Trophoblast cell (in vitro differentiated cells and primary cell): ENCODE measurements around the gene COL4A1.

ENCODE experiments used
- DNase-seq, 2 donors: peaks; one replicate each; pipeline ENCODE4 v3.0.0-alpha.2; 2016
- H2AFZ ChIP-seq: 2 replicates; pipeline ENCODE4 v1.6.1; 2013; ENCODE audit warnings: low read length, moderate library complexity, mild to moderate bottlenecking; ENCODE audit not compliant: insufficient read depth, poor library complexity
- H2AK5ac ChIP-seq: 2 replicates; pipeline ENCODE4 v1.6.1; 2013; ENCODE audit warnings: mild to moderate bottlenecking, low read length
- H2BK120ac ChIP-seq: 2 replicates; pipeline ENCODE4 v1.6.1; 2013; ENCODE audit warnings: low read length, mild to moderate bottlenecking, moderate library complexity; ENCODE audit not compliant: insufficient read depth, poor library complexity
- H2BK12ac ChIP-seq: 2 replicates; pipeline ENCODE4 v1.6.1; 2013; ENCODE audit warnings: mild to moderate bottlenecking, low read length, moderate library complexity
- H2BK5ac ChIP-seq: 2 replicates; pipeline ENCODE4 v1.6.1; 2013; ENCODE audit warnings: low read length, low read depth, moderate library complexity, mild to moderate bottlenecking; ENCODE audit not compliant: poor library complexity
- H3K14ac ChIP-seq: 2 replicates; pipeline ENCODE4 v1.6.1; 2013; ENCODE audit warnings: mild to moderate bottlenecking, low read length
- H3K18ac ChIP-seq: 2 replicates; pipeline ENCODE4 v1.6.1; 2013; ENCODE audit warnings: mild to moderate bottlenecking, low read length
- H3K23ac ChIP-seq: 2 replicates; pipeline ENCODE4 v1.6.1; 2013; ENCODE audit warnings: low read length
- H3K27ac ChIP-seq: 2 replicates; pipeline ENCODE4 v1.5.1; 2013; ENCODE audit warnings: low read depth, mild to moderate bottlenecking, inconsistent platforms, low read length, moderate library complexity
- H3K27me3 ChIP-seq: 2 replicates; pipeline ENCODE4 v1.6.1; 2013; ENCODE audit warnings: inconsistent platforms, mild to moderate bottlenecking, low read length, moderate library complexity; ENCODE audit not compliant: insufficient read depth
- H3K36me3 ChIP-seq, 2 experiments: 1 replicate in 1 of 2; 2 replicates in 1 of 2; pipeline ENCODE4 v1.6.1; 2013; ENCODE audit warnings: low read length in 2 of 2, mild to moderate bottlenecking in 2 of 2, moderate library complexity in 1 of 2; ENCODE audit not compliant: insufficient read depth in 2 of 2, control insufficient read depth in 1 of 2
- H3K4ac ChIP-seq: 2 replicates; pipeline ENCODE4 v1.6.1; 2013; ENCODE audit warnings: low read depth, mild to moderate bottlenecking, low read length, moderate library complexity
- H3K4me1 ChIP-seq, 2 experiments: 1 replicate in 1 of 2; 2 replicates in 1 of 2; pipeline ENCODE4 v1.6.1; 2013; ENCODE audit warnings: low read length in 2 of 2, mild to moderate bottlenecking in 2 of 2, moderate library complexity in 1 of 2; ENCODE audit not compliant: insufficient read depth in 2 of 2, control insufficient read depth in 1 of 2
- H3K4me2 ChIP-seq: 2 replicates; pipeline ENCODE4 v1.6.1; 2013; ENCODE audit warnings: inconsistent platforms, mild to moderate bottlenecking, low read length, moderate library complexity
- H3K4me3 ChIP-seq: 2 replicates; pipeline ENCODE4 v1.5.1; 2013; ENCODE audit warnings: mild to moderate bottlenecking, low read depth, low read length, inconsistent platforms
- H3K79me1 ChIP-seq: one replicate; pipeline ENCODE4 v1.6.1; 2013; ENCODE audit warnings: low read length
- H3K79me2 ChIP-seq: 2 replicates; pipeline ENCODE4 v1.6.1; 2013; ENCODE audit warnings: low read length, mild to moderate bottlenecking; ENCODE audit not compliant: control insufficient read depth, insufficient read depth, poor library complexity
- H3K9ac ChIP-seq: 2 replicates; pipeline ENCODE4 v1.6.1; 2013; ENCODE audit warnings: mild to moderate bottlenecking, low read length
- H3K9me3 ChIP-seq: 2 replicates; pipeline ENCODE4 v1.6.1; 2013; ENCODE audit warnings: low read depth, mild to moderate bottlenecking, control low read depth, inconsistent platforms, low read length; ENCODE audit not compliant: insufficient read depth
- H4K12ac ChIP-seq: 2 replicates; pipeline ENCODE4 v1.6.1; 2013; ENCODE audit warnings: low read depth, mild to moderate bottlenecking, low read length, moderate library complexity
- H4K8ac ChIP-seq: 2 replicates; pipeline ENCODE4 v1.6.1; 2013; ENCODE audit warnings: low read depth, mild to moderate bottlenecking, low read length, moderate library complexity
- H4K91ac ChIP-seq: one replicate; pipeline ENCODE4 v1.6.1; 2013; ENCODE audit warnings: low read depth, mild to moderate bottlenecking, low read length, moderate library complexity
- WGBS: extraction: QIAGEN DNeasy Blood & Tissue Kit; methylation state at CpG from one replicate; pipeline ENCODE4 v1.1.7; 2013; ENCODE audit warnings: missing lambda C conversion rate; ENCODE audit not compliant: insufficient read length, insufficient coverage; ENCODE audit errors: extremely low coverage; 5-methylcytosine and 5-hydroxymethylcytosine counted together

The COL4A1 gene

DNA sequence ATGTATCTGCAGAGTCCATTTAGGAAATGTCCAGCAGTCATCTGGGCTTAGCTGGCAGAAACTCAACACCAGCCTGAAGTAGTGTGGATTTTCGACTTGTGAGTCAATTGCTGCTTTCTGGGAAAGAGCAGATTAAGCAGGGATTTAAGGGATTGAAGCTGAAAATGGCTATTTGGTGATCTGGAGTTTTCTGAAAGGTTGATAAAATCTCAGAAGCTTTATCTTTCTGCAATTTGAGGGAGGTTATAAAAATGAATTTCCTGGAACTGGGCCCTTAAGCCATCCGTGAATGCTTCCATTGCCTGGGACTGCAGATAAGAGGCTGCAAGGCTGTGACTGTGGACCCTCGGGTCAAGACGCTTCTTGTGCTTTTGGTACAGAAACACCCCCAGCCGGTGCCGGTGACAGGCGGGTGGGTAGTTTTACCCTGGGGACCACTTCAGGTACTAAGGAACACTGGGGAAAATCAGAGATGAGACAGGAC, 61.5 kb downstream of the COL4A1 start:
- peaks cover 11% of the 10 kb centered on the region for H3K79me1 ChIP-seq
- no CpG with 5 or more reads among the region's 7 CpGs for WGBS
- peaks cover 1% of the 10 kb centered on the region for H3K79me2 ChIP-seq
- H3K36me3 ChIP-seq = peaks cover 26 to 30% of the 10 kb centered on the region in 2 experiments
- H3K4me3 ChIP-seq = no peak overlapping the region
- no peak for DNase-seq
- peaks cover 12 to 17% of the 10 kb centered on the region in 2 experiments for H3K4me1 ChIP-seq
- H2BK5ac ChIP-seq = no peak overlapping the region
- H2AFZ ChIP-seq = no peak overlapping the region
- H3K9ac ChIP-seq = no peak overlapping the region
- no peak overlapping the region for H4K8ac ChIP-seq
- H3K9me3 ChIP-seq = no peaks in the 10 kb centered on the region
- H3K23ac ChIP-seq = no peak overlapping the region
- no peak overlapping the region for H2AK5ac ChIP-seq
- no peak overlapping the region for H4K12ac ChIP-seq
- H3K27ac ChIP-seq = no peak overlapping the region
- no peak overlapping the region for H3K4ac ChIP-seq
- no peak overlapping the region for H3K18ac ChIP-seq
- H4K91ac ChIP-seq = peak overlapping the region; percentile 53
- no peak overlapping the region for H2BK12ac ChIP-seq
- no peak overlapping the region for H3K14ac ChIP-seq
- no peak overlapping the region for H2BK120ac ChIP-seq
- no peaks in the 10 kb centered on the region for H3K27me3 ChIP-seq
- no peak overlapping the region for H3K4me2 ChIP-seq

DNA sequence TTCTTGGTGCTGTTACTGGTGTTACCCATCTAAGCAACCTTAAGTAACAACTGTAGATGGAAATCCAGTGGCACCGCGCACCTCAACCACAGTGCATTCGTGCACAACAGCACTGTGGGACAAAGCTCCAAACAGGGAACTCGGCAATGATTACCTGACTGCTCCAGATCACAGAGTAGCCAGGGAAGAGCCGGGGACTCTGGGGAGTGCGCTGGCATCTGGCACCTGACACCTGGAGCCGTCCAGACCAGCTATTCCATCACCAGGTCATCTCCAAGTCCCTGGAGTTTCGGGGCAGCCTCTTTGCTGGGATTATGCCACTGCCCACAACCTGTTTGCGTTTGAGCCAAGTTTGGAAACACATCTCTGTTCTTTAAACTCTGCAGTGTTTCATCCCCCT, 62.0 kb downstream of the COL4A1 start:
- no peak overlapping the region for H3K14ac ChIP-seq
- H3K27ac ChIP-seq = no peak overlapping the region
- no peak overlapping the region for H4K8ac ChIP-seq
- no peak overlapping the region for H4K12ac ChIP-seq
- H2BK12ac ChIP-seq = no peak overlapping the region
- no peaks in the 10 kb centered on the region for H3K9me3 ChIP-seq
- H3K4me1 ChIP-seq = peaks cover 12 to 16% of the 10 kb centered on the region in 2 experiments
- no peak overlapping the region for H2AFZ ChIP-seq
- no peak overlapping the region for H3K4me3 ChIP-seq
- no peaks in the 10 kb centered on the region for H3K27me3 ChIP-seq
- H4K91ac ChIP-seq = no peak overlapping the region
- no peak overlapping the region for H3K4me2 ChIP-seq
- peak overlapping the region; percentile 16 for H3K18ac ChIP-seq
- H2AK5ac ChIP-seq = no peak overlapping the region
- peaks cover 11% of the 10 kb centered on the region for H3K79me1 ChIP-seq
- WGBS = no CpG with 5 or more reads among the region's 9 CpGs
- H2BK120ac ChIP-seq = no peak overlapping the region
- peaks cover 4% of the 10 kb centered on the region for H3K79me2 ChIP-seq
- H3K36me3 ChIP-seq = peaks cover 30 to 34% of the 10 kb centered on the region in 2 experiments
- H2BK5ac ChIP-seq = no peak overlapping the region
- DNase-seq = no peak
- no peak overlapping the region for H3K23ac ChIP-seq
- no peak overlapping the region for H3K4ac ChIP-seq
- no peak overlapping the region for H3K9ac ChIP-seq

DNA sequence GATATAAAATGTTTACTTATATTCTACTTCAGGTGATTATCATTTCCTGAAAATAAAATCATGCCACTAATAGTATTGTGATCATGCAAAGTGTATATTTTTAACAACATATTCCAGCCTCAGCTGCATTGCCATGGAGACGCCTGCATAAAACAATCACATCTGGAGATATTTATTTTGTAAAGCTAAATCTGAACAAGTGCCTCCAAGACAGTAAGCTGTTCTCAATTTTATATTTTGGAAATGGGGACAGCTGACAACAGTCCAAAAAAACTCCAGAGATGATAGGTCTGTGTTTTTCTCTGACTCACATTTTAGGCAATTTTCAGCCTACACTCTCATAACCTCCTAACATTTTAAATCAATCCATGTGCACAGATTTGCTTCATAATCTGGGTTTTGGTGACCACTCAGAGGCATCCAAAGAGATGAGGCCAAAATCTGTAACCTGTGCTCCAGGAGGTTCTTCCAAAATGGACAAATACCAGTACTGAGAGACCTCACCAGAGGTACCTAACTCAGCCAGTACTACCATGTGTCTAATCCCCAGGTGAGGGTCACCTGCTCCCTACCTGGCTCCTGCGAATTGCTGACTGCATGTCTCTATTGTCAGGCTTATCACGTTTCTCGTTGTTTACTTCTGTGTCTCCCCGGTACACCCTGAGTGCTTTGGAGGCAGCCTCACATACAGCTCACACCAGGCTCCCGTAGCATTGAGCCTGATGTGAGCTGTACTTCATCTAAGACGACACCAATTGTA, 62.7 kb downstream of the COL4A1 start:
- H3K9ac ChIP-seq = no peak overlapping the region
- H3K4ac ChIP-seq = no peak overlapping the region
- no peak overlapping the region for H4K91ac ChIP-seq
- H3K9me3 ChIP-seq = no peaks in the 10 kb centered on the region
- peaks cover 12 to 16% of the 10 kb centered on the region in 2 experiments for H3K4me1 ChIP-seq
- no peak overlapping the region for H3K18ac ChIP-seq
- no peak overlapping the region for H2AK5ac ChIP-seq
- no peak overlapping the region for H4K12ac ChIP-seq
- H2BK5ac ChIP-seq = no peak overlapping the region
- no peak overlapping the region for H3K14ac ChIP-seq
- no peak overlapping the region for H2BK120ac ChIP-seq
- H3K27ac ChIP-seq = no peak overlapping the region
- DNase-seq = no peak
- H3K27me3 ChIP-seq = no peaks in the 10 kb centered on the region
- H4K8ac ChIP-seq = no peak overlapping the region
- peak overlapping the region; percentile 31 for H2BK12ac ChIP-seq
- H3K4me3 ChIP-seq = no peak overlapping the region
- H3K23ac ChIP-seq = no peak overlapping the region
- no peak overlapping the region for H2AFZ ChIP-seq
- H3K79me2 ChIP-seq = peaks cover 4% of the 10 kb centered on the region
- peaks cover 29 to 35% of the 10 kb centered on the region in 2 experiments for H3K36me3 ChIP-seq
- no peak overlapping the region for H3K4me2 ChIP-seq
- WGBS = no CpG with 5 or more reads among the region's 7 CpGs
- peaks cover 11% of the 10 kb centered on the region for H3K79me1 ChIP-seq

DNA sequence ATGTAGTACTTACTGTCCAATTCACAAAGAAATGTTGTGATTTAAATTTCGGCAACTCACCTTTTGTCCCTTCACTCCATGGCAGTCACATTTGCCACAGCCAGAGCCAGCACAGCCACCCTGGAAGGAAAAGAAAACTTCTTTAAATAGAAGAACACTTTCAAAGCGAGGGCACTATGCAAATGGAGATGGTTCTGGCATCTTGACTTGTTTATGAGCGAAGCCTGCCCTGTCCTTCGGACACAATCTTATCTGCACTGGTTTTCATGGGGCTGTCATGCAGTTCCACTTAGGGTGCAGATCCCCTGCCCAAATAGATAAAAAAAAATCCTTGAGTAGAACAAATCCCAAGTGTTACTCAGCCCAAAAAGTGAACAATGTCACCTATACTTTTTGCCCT, 64.3 kb downstream of the COL4A1 start:
- Histone ChIP-seq H2AK5ac (no peak overlapping the region), H3K4me1 (peaks cover 8 to 11% of the 10 kb centered on the region in 2 experiments), H2BK12ac (no peak overlapping the region), H4K91ac (no peak overlapping the region), H3K18ac (no peak overlapping the region), H4K12ac (no peak overlapping the region), H3K14ac (no peak overlapping the region), H3K4me2 (no peak overlapping the region), H2BK5ac (no peak overlapping the region), H4K8ac (no peak overlapping the region), H3K23ac (no peak overlapping the region), H2BK120ac (no peak overlapping the region), H3K9me3 (no peaks in the 10 kb centered on the region), H3K79me2 (peaks cover 4% of the 10 kb centered on the region), H3K27me3 (no peaks in the 10 kb centered on the region), H3K4me3 (no peak overlapping the region), H3K4ac (no peak overlapping the region), H3K79me1 (peaks cover 5% of the 10 kb centered on the region), H3K27ac (no peak overlapping the region), H3K9ac (no peak overlapping the region), H2AFZ (no peak overlapping the region), H3K36me3 (peaks cover 22 to 30% of the 10 kb centered on the region in 2 experiments)
- DNase-seq = no peak
- no CpG with 5 or more reads among the region's 4 CpGs for WGBS
